GM23338 (cell line): ENCODE measurements around the gene FBXO30.

Experiments
- CREB1 ChIP-seq: fragments of 250-450 bp; sonication (Bioruptor Pico); IDR thresholded peaks from 2 replicates; pipeline ENCODE4 v1.5.0; 2020; ENCODE audit warnings: low read depth, mild to moderate bottlenecking, moderate library complexity
- CTCF ChIP-seq, 2 experiments: fragments of 200-600 bp in 1 of 2; sonication (generic) in 1 of 2; conservative IDR thresholded peaks; 2 replicates each; pipeline versions ENCODE4 v1.5.1 to v1.6.1; 2016 to 2017; ENCODE audit warnings: antibody characterized with exemption in 2 of 2, low read depth in 2 of 2, mild to moderate bottlenecking in 2 of 2, moderate library complexity in 1 of 2
- ETS1 ChIP-seq: IDR thresholded peaks from 2 replicates; pipeline ENCODE4 v1.6.1; 2016; ENCODE audit warnings: antibody characterized with exemption
- EZH2 ChIP-seq: fragments of 200-600 bp; sonication (generic); IDR thresholded peaks from one replicate; pipeline ENCODE4 v1.8.0; 2017; ENCODE audit warnings: antibody characterized with exemption, mild to moderate bottlenecking, low read depth; ENCODE audit not compliant: unreplicated experiment
- EZH2phosphoT487 ChIP-seq: fragments of 200-600 bp; sonication (generic); IDR thresholded peaks from one replicate; pipeline ENCODE4 v1.8.1; 2018; ENCODE audit warnings: antibody characterized with exemption; ENCODE audit not compliant: unreplicated experiment
- POLR2AphosphoS5 ChIP-seq: IDR thresholded peaks from 2 replicates; pipeline ENCODE4 v1.6.1; 2016; ENCODE audit warnings: antibody characterized with exemption, low read depth
- REST ChIP-seq: IDR thresholded peaks from one replicate; pipeline ENCODE4 v1.6.1; 2018; ENCODE audit warnings: antibody characterized with exemption; ENCODE audit not compliant: unreplicated experiment
- STAT1 ChIP-seq: IDR thresholded peaks from one replicate; pipeline ENCODE4 v1.6.1; 2016; ENCODE audit warnings: antibody characterized with exemption; ENCODE audit not compliant: unreplicated experiment

GRCh38 chr6:145842693-145843546, 28.3 kb upstream of the FBXO30 start:
- TF ChIP-seq CTCF (conservative IDR thresholded peaks at IDR 0.05; ENCODE audit: low read depth in 2 of 2): no peak
- no peak for TF ChIP-seq EZH2
- no peak for TF ChIP-seq POLR2AphosphoS5
- TF ChIP-seq ETS1: no peak
- no peak for TF ChIP-seq EZH2phosphoT487
- TF ChIP-seq STAT1: no peak
- no peak for TF ChIP-seq CREB1 (CRISPR knock-in tag)
- no peak for TF ChIP-seq REST
